RCC 7860 (cell line): ENCODE results near the gene ETFA.
"Not testable (repeated sequence)": the region's sequence is repeated elsewhere in the genome, so short reads cannot be mapped to it uniquely, and the experiment has no call there.

Experiments used
- DNase-seq: peaks from one replicate; pipeline ENCODE4 v3.0.0-alpha.2; 2015; ENCODE audit warnings: low spot score
- FAIRE-seq: peaks from 2 replicates; lab custom pipeline; 2012; peaks lifted over from hg19 to GRCh38; lab: Jason Lieb, UNC

ETFA gene

DNA sequence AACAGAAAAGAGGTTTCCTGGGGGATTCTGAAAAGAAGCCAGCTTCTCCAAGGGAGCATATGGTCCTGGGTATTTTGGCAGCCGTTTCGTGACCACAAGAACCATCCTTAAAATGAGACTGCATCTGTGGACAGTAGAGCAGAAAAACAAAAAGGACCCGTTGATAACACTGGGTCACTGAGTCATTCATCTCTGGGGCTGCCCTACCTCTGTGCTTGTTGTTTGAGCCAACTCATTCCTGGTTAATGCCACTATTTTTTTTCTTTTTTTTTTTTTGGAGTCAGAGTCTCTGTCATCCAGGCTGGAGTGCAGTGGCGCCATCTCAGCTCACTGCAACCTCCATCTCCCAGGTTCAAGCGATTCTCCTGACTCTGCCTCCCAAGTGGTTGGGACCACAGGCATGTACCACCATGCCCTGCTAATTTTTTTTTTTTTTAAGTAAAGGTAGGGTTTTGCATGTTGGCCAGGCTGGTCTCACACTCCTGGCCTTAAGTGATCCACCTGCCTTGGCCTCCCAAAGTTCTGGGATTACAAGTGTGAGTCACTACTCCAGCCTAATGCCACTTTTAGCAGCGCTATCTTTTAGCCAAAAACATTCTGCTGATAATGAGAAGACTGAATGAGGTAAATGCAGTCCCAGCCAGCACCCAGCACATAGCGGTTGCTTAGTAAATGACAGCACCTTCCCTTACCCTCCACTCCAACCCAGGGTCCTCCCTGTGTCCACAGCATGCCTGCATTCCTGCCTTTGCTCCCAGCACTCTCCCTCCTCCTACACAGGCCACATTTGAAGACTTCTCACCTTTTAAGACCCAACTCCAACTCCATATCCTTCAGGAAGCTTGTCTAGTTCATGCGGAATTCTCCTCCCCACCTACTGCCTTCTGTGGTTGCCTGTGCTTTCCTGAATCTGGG lies 16.2 kb upstream of the ETFA start:
- FAIRE-seq = no peak
- DNase-seq = peak; percentile 46

DNA sequence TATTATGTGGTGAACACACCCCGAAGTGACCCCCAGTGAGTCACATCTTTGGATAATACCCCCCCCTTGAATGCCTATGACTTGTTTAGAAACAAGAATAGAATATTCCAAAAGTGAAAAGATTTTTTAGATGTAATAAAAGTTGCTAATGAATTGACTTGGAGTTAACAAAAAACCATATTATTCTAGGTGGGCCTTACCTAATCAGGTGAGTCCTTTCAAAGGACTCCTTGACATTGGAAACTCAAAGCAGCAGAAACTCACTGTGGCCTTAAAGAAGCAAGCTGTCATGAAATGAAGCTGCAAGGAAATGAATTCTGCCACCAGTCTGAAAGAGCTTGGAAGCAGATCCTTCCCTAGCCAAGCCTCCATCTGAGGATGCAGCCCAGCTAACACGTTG lies 14.4 kb upstream of the ETFA start:
- FAIRE-seq (no peak), DNase-seq (no peak)

DNA sequence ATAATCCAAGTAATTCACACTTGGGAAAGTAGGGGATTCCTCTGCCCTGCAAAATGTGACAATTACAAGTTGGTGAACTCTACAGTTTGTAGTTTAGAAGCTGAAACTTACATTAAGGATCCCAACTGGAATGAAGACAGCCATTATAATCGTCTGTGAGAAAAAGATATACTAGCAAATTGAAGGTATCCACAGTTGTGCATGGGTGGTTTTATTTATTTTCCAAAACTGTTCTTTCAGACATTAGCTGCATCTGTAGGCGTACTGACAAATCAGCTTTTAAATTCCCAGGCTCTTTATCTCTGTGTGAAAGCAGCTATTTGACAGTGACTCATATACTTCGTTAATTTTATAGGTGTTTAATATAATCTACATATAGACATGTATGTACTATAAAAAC lies 12.8 kb upstream of the ETFA start:
- FAIRE-seq (no peak), DNase-seq (no peak)

DNA sequence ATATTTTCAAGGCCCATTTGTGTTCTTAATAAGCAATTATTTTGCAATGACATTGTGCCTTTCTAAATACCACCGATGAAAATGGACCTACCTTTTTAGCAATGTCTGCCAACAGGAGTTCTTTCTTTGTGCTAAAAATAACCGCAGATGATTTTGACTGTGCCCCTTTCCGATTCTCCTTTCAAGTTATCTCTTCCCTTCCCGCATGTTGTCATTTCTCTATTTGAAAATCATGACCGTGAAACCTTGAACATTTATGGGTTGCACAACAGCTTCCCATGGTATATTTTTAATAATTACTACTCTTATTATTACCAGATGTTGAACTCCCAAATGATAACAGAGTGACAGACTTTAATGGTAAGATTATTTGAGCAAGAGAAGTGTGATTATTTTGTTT lies 10.3 kb upstream of the ETFA start:
- DNase-seq (no peak), FAIRE-seq (no peak)

DNA sequence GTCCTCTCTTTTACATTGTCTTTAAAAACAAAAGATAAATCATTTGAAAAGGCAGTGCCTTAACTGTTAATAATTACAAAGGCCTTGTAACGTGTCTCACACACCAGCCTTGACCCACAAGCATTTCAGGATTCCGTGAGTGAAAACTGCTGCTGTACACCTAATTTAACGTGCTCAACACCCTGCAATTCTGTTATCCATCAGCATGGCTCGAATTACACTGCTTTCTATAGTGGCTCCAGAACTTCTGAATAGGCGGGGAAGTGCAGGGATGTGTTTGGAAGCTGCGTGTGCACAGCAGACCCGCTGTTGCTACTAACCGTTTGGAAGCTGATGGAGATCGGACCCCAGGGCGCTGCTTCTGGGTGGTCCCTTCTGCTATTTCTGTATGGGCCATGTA lies 9.9 kb upstream of the ETFA start:
- FAIRE-seq (no peak), DNase-seq (no peak)

DNA sequence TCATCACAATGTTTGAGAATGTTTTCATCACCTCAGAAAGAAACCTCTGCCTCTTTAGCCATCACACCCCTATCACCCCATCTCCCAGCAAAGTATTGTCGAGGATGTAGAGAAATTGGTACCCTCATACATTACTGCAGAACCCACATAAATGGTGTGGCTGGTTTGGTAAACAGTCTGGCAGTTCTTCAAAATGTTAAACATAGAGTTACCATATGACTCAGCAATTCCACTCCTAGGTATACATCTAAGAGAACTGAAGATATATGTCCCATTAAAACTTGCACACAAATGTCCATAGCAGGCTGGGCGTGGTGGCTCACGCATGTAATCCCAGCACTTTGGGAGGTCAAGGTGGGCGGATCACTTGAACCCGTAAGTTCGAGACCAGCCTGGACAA lies 8.7 kb upstream of the ETFA start:
- DNase-seq (no peak), FAIRE-seq (no peak)

DNA sequence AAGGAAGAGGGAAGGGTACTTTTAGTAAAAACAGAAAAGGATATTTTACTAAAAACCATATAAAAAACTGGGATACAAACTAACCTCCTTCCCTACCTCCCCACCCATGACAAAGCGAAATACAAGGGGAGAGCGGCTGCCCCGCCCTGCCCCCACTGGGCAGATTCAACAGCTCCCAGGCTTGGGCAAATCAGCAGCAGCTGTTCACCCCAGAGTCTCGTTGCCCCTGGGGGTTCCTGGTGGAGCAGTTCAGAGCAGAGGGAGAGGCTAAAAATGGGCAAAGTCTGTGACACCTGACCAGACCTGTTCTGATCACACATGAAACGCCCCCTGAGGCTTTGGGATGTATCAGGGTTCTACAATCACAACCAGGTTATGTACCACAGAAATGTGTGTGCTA lies 2.5 kb upstream of the ETFA start:
- FAIRE-seq = no peak
- no peak for DNase-seq

DNA sequence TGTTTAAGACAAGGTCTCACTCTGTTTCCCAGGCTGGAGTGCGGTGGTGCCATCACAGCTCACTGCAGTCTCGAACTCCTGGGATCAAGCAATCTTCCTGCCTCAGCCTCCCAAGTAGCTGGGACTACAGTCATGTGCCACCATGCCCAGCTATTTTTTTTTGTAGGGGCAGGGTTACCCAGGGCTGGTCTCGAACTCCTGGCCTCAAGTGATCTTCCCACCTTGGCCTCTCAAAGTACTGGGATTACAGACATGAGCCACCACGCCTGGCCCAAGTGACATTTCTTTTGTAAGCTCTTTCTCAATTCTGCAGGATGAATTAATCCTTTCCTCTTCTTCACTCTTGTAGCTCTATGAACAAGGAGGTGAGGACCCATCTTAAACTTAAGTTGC lies 1.9 kb upstream of the ETFA start:
- not testable (repeated sequence) for FAIRE-seq

DNA sequence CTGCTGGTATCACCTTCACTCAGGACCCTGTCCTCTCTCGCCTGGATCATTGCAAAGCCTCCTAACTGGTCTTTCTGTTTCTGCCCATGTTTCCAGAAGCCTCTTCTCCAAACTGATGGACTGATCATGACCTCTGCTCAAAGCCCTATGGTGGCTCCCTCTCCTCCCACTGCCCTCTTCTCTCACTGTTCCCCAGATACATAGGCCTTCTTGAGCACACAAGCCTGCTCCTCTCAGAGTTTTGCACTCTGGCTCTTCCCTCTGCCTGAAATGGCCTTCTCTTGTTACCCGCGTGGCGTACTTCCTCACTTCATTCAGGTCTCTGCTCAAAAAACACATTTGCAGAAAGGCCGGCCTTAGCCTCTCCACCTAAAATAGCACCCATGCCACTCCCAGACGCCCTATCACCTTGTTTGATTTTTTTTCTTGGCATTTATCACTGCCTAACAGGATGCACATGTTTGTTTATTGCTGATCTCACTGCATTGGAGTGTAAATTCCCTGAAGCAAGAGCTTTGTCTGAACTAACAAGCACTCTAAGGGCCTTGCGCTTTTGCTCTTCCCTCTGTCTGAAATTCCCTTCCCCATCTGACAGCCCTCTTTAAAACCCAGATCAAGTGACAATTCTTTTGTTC lies 1.4 kb upstream of the ETFA start:
- FAIRE-seq (no peak), DNase-seq (no peak)

More for the DNA sequence above, 1.9 kb upstream of the ETFA start:
- not testable (repeated sequence) for DNase-seq

DNA sequence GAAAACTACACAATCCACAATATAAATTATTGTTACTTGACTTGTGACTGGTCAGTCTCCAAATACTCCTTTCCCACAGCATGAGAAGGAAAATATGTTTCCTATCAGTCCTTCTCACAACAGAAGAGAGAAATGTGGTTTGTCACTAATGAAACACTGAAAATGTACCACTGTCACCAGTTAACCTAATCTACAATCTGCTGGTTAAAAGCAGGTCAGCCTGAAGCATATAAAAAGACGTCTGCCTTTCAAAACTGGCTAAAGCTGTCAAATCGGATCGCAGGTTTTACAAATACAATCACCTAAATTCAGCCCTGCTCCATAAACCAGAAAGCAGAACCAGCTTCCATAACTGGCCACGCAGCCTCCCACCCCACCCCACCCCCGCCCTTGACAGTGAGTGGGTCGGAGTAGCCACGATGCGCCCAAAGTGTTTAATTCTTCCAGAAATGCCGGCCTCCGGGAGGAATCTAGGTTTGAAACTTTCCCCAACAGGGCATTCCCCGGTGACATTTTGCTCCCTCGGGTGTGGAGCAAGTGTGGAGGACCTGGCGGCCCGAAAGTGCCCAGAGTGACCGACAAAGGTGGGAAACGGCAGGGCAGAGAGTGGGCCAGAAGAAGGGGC lies 682 bp downstream of the ETFA start:
- FAIRE-seq = no peak

DNA sequence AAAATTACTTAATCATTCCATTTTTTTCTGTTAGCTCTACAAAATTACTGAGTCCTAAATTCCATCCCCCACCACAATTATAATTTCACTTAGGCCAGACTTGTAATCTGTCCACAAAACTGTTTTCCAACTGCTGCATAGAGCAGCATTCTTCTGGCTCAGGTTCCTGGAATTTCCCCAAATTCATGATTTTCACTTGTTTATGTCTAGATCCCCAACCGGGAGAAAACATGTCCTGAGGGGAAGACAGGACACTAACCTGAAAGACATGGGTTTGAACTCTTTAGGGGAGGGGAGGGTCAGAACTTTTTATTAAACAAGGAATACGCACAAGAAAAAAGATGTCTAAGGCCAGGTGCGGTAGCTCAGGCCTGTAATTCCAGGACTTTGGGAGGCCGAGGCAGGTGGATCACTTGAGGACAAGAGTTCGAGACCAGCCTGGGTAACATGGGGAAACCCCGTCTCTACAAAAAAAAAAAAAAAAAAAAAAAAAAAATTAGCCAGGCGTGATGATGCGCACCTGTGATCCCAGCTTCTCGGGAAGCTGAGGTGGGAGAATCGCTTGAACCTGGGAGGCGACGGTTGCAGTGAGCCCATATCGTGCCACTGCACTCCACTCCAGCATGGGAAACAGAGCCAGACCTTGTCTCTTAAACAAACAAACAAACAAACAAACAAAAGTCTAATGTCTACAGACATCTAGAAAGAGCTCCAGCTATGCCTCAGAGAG lies 1.5 kb downstream of the ETFA start:
- FAIRE-seq (no peak), DNase-seq (no peak)

More for the DNA sequence above, 682 bp downstream of the ETFA start:
- DNase-seq = no peak

DNA sequence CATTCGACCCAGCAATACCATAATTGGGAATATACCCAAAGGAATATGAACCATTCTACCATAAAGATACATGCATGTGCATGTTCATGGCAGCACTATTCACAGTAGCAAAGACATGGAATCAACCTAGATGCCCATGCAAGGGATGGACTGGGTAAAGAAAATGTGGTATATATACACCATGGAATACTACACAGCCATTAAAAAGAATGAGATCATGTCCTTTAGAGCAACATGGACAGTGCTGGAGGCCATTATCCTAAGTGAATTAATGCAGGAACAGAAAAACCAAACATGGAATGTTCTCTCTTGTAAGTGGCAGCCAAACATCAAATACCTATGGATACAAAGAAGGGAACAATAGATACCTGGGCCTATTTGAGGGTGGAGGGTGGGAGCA lies 7.4 kb downstream of the ETFA start:
- no peak for DNase-seq
- FAIRE-seq = no peak

DNA sequence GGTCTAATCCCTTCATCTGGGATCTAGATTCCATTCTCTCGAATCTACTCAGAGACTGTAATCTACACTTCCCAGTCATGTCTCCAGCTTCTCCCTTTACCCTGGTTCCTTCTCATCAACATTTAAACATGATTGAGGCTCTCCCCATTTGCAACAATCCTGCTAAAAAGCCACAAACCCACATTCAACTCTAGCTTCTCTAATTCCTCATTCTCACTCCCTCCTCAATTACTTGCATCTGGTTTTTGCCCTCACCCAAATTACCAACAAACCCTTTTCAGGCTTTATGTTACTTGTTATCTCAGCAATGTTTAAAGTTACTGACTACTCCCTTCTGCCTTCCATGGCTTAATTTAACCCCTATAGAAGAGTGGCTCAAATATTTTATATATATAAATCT lies 11.5 kb downstream of the ETFA start:
- no peak for DNase-seq
- FAIRE-seq = no peak

DNA sequence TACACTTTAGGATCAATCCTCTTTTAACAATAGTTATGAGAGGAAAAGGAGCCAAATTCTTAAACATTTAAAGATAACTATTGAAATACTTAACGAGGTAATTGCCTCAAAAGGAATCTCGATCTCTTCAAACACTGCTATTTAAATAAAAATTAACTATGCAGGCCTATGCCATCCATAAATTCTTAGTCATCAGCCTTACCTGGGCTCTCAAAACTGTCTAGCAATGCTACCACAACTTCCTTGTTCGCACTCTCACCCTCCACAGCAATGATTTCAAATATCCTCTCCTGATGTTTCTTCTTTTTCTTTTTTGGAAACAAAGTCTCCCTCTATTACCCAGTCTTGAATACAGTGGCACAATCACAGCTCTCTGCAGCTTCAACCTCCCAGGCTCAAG lies 12.3 kb downstream of the ETFA start:
- FAIRE-seq (peak; percentile 15), DNase-seq (no peak)

DNA sequence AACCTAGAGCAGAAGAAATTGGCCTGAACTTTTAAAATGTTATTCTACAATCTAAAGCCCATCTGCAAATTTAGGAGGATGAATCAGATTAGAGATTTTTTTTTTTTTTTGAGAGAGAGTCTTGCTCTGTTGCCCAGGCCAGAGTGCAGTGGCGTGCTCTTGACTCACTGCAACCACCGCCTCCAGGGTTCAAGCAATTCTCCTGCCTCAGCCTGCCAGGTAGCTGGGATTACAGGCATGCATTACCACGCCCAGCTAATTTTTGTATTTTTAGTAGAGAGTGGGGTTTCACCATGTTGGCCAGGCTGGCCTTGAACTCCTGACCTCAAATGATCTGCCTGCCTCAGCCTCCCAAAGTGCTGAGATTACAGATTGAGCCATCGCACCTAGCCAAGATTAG lies 13.3 kb downstream of the ETFA start:
- DNase-seq, FAIRE-seq: not testable (repeated sequence)

DNA sequence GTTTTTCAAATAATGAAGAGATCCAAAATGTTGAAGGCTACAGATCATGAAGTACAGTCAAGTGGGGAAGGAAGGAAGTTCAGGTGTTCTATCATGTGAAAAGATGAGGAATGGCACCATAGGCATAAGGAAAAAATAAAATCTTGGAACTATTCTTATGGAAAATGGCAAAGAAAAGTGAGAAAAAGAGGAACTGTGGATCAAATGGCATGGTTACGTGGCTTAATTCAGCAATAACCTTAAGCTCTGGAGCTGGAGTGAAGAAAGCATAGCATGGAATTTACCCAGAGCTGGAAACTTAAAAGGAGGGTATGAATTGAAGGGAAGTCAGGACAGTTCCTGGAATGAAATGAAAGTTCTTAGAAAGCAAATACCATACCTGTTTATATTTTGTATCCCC lies 14.4 kb downstream of the ETFA start:
- FAIRE-seq (no peak), DNase-seq (no peak)

DNA sequence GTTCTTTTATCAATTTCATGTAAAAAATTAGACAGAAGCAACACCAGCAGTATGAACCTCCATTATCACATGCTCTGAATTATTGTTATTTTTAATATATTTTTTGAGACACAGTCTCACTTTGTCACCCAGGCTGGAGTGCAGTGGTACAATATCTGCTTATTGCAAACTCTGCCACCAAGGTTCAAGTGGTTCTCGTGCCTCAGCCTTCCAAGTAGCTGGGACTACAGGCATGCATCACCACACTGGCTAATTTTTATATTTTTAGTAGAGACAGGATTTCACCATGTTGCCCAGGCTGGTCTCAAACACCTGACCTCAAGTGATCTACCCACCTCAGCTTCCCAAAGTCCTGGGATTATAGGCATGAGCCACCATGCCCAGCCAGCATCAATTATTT lies 16.8 kb downstream of the ETFA start:
- DNase-seq, FAIRE-seq: not testable (repeated sequence)

DNA sequence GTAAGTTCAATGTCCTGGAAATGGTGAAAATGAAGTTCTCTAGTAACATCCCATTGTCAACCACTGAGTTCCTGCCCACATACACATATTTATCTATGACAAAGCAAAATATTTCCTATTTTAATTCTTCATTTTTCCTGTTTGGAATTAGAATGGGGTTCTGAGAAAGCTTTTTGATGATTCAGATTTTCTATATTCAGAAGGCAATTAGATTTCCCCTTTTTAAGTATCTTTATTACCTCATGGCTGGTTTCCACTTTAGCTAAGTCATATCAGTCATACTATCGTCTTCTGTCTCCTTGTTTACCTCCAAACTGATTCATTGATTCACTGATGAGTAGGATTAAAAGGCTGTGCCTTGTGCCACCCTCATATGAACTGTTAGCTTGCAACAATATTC lies 17.9 kb downstream of the ETFA start:
- no peak for DNase-seq

DNA sequence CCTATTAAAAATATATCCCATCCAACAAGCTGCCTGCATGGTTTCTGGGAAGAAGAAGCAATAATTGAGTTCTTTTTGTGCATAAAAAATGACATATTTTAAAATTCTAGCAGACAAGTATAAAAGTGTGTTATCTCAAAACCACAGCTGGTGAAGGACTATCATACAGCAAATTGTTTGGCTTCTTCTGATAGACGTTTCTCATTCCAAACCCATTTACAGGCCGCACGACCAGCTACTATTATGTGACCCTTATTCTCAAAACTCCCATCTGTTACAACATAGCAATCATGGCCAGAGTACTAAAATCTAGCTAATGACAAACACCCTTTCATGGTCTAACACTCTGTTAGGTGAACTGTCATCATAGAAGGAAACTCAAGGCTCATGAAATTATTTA lies 21.7 kb downstream of the ETFA start:
- no peak for DNase-seq
- FAIRE-seq = no peak

More for the DNA sequence above, 17.9 kb downstream of the ETFA start:
- FAIRE-seq = no peak

DNA sequence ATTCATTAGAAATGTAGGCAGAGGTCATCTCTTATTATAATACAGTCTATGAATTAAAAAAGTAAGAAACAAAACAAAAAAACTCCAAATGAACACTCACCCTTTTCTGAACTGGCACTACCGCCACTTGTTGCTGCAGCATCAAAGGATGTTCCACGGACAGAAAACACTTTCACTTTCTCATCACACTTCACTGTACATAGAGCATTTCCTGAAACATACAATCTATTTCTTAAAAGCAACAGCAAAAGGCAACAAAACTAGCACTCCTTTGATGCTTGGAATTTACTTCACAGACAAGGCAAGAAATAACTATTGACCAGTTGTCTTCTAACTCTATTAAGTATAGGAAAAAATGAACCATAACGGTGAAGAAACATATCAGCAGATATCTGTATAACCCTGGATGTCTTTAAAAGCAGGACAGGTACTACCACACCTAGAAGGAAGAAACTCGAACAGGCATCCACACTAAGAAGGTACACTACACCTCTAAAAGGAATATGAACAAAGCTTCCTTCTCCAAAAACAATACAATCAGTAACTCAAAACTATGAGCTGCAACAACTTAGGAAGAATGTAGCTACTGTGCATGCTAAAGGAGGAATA lies 24.9 kb downstream of the ETFA start:
- DNase-seq (no peak), FAIRE-seq (no peak)
